Activated naive CD4-positive, alpha-beta T cell treated with Interleukin-2 at 50 U/mL for 16 hours (primary cell): ENCODE measurements around the gene GTSE1.
A peak's percentile ranks its signal among the peaks of the same experiment; 100 is the strongest.

Experiments
- DNase-seq: peaks from one replicate; pipeline ENCODE4 v3.0.0-alpha.2; 2020

Gene GTSE1

GRCh38 chr22:46354176-46354992 lies 57.7 kb downstream of the GTSE1 start:
- no peak for DNase-seq

GRCh38 chr22:46354993-46355305 lies 58.3 kb downstream of the GTSE1 start:
- no peak for DNase-seq

GRCh38 chr22:46355369-46355995 lies 58.8 kb downstream of the GTSE1 start:
- DNase-seq, result peak; percentile 57

GRCh38 chr22:46355996-46356471 lies 59.4 kb downstream of the GTSE1 start:
- DNase-seq, result no peak

GRCh38 chr22:46356496-46357480 lies 60.1 kb downstream of the GTSE1 start:
- no peak for DNase-seq

- DNase-seq, result no peak
These were observed 61.2 kb downstream of the GTSE1 start for GRCh38 chr22:46357711-46358520.

- no peak for DNase-seq
These were observed 62.1 kb downstream of the GTSE1 start for GRCh38 chr22:46358766-46359165.

- DNase-seq, result no peak
These were observed 62.7 kb downstream of the GTSE1 start for GRCh38 chr22:46359362-46359761.

- no peak for DNase-seq
These were observed 63.4 kb downstream of the GTSE1 start for GRCh38 chr22:46360097-46360496.

GRCh38 chr22:46360891-46361290 lies 64.2 kb downstream of the GTSE1 start:
- DNase-seq, result no peak

- no peak for DNase-seq
These were observed 65.1 kb downstream of the GTSE1 start for GRCh38 chr22:46361826-46362202.

GRCh38 chr22:46362203-46362933 lies 65.7 kb downstream of the GTSE1 start:
- DNase-seq, result no peak

GRCh38 chr22:46362934-46363515 lies 66.4 kb downstream of the GTSE1 start:
- DNase-seq, result no peak

- no peak for DNase-seq
These were observed 67.1 kb downstream of the GTSE1 start for GRCh38 chr22:46363611-46364321.

- DNase-seq, result no peak
These were observed 67.9 kb downstream of the GTSE1 start for GRCh38 chr22:46364341-46365165.

- DNase-seq, result no peak
These were observed 68.5 kb downstream of the GTSE1 start for GRCh38 chr22:46365166-46365624.

GRCh38 chr22:46366327-46366731 lies 69.7 kb downstream of the GTSE1 start:
- DNase-seq, result no peak

GRCh38 chr22:46366801-46367706 lies 70.4 kb downstream of the GTSE1 start:
- no peak for DNase-seq
